SHP77 (cell line): Measurements from ENCODE around the gene VAV2.

Experiments
- DNase-seq, 2 experiments: peaks; one replicate each; lab custom pipeline; 2025; lab: John Stamatoyannopoulos, UW

The VAV2 gene

GRCh38 chr9:133891741-133892140 is 100.4 kb downstream of the VAV2 start:
- DNase-seq, result no peak

GRCh38 chr9:133890583-133890982 is 101.5 kb downstream of the VAV2 start:
- DNase-seq, result no peak

DNA sequence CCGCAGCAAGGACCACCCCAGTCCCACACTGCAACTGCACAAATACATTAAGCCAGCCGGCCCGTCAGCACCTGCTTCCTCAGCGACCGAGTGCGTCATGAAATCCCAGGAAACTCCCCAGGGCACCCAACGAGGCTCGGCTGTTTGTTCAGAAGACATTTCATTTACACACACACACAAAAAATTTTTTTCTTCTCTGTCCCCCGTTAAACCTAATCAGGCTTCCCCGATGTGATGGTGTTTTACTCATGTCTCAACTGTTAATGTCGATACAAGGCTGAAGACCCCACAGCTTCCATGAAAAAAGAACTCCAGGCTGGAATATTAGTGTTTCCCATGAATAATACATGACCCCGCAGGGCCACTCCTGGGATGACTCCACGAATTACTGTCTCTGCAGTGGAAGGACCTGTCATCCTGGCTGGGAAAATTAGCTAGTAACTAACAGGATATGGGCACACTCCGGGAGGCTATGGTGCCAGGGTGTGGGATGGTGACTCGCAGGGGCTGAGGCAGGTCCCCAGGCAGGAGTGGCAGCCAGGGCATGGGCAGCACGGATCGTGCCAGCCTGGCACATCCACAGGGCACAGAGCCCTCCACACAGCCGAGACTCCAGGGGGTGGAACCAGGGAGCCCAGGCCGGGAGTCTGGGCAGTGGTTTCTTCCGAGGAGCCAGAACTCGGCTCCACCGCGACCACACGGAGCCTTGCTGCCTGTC is 102.4 kb downstream of the VAV2 start:
- DNase-seq, result peak; percentile 78 to 93

DNA sequence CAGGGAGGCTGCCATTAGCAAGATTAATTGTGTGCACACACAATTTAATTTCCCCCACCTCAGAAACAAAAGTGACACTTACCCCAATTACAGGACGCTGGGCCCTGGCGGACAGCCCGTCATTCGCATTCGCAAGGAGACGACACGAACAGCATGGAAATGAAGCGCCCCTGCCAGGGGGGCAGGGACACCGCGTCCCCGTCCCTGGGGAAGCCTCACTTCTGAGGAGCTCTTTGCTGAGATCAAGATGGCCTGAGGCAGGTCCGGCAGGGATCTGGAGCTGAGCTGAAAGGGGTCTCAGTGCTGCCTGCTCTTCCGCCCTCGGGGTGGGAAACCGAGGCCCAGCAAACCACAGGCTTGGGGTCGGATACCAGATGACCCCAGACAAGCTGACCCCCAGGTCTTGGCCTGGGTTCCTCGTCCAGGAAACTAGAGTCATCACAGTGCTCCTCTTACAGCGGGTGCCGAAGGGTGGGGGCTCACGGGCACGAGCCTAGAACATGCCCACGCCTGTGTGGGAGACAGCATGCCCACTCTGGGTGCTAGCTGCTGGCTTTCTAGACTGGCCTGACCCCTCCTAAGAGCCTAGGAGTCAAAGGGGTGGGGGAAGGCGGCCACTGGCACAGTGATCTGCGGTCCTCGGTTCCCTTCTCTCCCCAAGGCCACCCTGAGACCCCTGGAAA is 103.2 kb downstream of the VAV2 start:
- DNase-seq, result peak; percentile 24 to 73

DNA sequence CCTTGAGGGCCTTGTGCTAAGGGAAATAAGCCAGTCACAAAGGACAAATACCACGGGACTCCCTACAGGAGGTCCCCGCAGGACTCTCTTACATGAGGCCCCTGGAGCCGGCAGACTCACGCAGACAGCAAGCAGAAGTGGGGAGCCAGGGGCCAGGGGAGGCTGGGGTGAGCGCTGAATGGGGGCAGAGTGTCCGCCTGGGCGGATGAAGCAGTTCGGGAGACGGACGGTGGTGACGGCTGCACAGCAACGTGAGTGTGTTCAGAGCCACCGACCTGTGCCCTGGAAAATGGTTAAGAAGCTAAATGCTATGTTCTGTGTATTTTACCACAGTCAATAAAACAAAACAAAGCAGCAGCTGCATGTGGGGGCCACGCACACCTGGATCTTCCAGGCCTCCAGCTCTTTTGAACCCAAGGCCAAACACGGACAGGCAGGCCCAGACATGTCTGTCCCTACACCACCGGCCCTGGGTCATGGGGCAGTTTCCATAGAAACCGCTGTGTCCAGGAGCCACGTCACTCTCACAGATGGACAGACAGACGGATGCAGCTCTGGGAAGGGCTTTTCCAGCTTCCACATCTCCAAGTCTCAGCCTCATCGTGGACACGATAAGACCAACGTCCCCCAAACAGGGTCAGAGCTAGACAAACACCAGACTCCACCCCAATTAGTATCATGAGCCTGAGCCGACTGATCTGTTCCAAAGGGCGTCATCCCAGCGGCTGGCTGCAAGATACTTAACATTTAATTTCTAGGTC is 103.9 kb downstream of the VAV2 start:
- DNase-seq, result peak; percentile 97 to 98

- no peak for DNase-seq
These were observed 104.5 kb downstream of the VAV2 start for GRCh38 chr9:133887540-133888047.

- DNase-seq, result peak in 1 of 2 experiments; percentile 27
These were observed 105.3 kb downstream of the VAV2 start for GRCh38 chr9:133886563-133887501.

DNA sequence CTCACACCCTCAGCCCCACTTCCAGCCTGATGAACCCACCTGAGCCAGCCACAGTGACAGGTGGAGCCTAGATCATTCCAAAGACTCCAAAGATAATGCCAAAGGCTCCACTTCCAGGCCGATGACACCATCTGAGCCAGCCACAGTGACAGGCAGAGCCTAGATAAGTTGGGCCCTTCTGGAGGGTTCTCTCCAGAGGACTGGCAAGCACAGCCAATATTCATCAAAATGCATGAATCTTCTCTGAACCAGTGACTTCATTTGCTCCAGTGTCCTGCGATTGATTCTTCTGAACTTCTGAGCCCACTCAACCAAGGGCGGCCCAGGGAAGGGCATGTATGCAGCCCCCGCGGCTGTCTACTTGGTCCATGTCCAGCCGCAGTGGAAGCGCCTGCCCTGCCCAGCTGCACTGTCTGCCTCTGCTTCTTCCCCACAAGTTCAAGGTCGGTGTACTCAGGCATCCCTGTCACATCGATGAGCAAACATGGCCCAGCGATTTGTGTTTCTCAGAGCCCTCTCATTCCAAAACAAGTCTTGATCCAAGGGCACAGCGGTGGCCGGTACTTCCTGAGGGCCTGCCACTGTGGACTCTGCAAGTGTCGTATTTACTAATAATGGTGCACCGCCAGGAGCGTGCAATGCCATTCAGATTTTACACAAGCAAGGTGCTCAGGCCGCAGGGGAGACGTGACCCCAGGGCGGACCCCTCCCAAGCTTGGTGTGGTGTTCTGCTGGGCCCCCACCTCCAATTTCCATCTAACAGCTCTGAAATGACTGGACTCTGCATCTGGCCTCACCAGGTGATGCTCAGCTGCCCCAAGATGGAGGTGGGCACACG is 107.0 kb downstream of the VAV2 start:
- DNase-seq, result no peak

DNA sequence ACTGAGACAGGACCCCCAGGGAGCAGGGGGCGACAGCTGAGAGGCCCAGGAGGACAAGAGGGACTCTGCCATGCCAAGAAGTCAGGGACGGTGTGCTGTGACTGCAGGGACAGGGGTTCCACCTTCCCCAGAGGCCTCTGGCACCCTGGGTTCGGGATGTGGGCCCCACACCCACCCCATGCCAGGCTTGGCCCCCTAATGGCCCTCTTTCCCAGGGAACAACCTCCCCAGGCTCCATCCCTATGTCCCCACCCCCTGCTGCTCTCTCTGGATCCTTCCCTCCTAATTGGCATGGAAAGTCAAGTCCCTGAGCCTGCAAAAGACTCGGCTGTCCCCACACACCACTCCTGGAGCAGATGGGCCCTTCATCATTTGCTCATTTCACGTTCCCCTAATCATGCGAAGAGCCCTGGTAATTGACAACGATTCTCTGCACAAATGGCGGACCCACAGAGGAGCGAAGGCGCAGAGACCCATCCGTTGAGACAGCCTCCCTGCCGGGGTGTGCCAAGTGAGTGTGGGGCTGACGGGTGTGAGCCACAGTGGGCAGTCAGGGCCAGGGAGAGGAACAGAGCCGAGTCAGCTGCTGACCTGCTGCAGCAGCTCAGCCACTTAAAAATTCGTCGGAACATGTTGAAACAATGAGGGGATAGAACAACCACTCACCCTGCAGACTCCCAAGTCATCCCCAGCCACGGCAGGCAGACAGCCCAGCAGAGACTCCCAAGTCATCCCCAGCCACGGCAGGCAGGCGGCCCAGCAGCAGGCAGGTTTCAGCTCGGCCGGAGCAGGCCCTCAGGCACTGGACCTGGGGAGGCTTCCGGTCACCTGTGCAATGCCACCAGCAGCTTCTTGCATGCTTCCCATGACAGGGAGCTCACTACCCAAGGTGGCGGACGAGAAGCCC is 109.0 kb downstream of the VAV2 start:
- DNase-seq, result no peak

GRCh38 chr9:133881671-133882381 is 110.3 kb downstream of the VAV2 start:
- peak; percentile 41 to 47 for DNase-seq

DNA sequence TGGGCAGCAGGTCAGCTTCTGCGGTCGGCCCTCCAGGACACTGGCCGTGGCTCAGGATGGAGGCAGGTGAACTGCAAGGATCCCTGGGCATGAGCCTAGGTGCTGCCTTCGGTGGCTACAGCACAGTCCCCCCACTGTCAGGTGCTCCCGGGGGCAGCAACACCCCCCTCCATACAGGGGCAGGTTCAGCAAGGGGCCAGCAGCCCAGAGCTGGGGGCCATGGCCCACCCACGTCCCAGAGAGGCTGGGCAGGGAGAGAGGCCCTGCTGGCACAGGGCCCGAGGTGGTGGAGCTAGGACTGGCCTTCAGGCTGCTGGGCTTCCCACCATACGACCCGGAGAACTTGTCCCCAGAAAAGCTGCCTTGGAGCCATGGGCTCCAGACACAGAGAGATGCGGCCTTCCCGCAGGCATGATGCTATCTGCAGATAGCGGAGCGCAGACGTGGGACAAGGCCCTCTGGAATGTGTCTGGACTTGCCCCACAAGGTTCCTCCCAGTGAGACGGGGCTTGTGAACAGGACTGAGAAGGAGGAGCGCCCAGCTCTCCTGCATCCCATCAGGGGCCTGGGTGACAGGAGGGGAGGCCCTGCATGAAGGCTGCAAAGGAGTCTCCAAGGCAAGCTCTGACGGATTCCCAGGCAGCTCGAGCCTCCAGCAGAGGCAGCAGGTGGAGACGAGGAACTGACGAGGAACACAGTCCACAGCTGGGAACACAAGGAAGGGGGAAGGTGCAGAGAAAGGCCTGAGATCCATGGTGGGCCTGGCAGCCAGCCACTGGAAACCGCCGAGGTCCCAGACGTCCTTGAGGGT is 111.1 kb downstream of the VAV2 start:
- no peak for DNase-seq

GRCh38 chr9:133880136-133880535 is 112.0 kb downstream of the VAV2 start:
- DNase-seq, result peak in 1 of 2 experiments; percentile 30

- no peak for DNase-seq
These were observed 112.5 kb downstream of the VAV2 start for GRCh38 chr9:133879615-133880014.

GRCh38 chr9:133878402-133878801 is 113.7 kb downstream of the VAV2 start:
- no peak for DNase-seq

DNA sequence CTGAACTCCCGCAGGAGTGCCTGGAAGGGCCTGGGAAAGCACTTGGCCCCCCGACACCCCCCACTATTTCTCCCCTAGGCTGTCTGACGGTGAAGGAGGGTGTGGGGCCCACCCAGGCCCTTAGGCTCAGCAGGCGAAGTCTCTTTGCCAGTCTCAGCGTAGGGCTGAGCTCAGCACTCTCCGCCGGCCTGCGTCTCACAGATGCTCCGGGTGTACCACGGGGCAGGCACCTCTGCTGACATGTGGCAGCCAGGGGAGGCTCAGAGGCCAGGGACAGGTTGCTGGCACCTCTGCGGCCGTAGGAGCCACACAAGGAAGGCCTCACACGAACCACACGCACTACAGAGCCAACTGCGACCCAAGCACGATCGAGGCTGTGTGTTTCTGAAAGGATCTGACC is 114.2 kb downstream of the VAV2 start:
- DNase-seq, result no peak

DNA sequence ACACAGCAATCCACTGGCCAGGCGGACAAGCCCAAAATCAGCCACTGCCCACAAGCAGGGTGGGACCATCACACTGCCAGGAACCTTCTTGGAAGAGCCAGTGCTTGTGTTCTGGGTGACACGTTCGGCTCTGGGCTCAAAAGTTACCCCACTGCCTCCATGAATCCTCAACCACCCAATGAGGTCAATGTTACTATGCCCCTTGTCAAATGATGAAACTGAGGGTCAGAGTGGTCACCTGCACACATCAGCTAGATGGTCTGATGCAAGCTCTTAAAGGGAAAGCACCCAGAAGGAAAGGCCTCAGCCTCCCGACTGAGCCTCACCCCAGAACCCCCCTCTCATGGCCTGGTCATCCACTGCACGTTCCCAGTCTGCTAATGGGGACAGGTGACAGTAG is 114.8 kb downstream of the VAV2 start:
- no peak for DNase-seq

- no peak for DNase-seq
These were observed 115.3 kb downstream of the VAV2 start for GRCh38 chr9:133876836-133877235.

GRCh38 chr9:133876144-133876543 is 116.0 kb downstream of the VAV2 start:
- DNase-seq, result no peak
